A549 treated with DMSO at 1 μM for 4 hours (cell line): ENCODE measurements around the gene WAC. TPM values are rescaled to one million over a fixed set of nuclear protein-coding genes. Genes with fewer than 3 reads are reported as not detected.

Experiments
- total RNA-seq: library from RNA; stranded (reverse); fragments of 200-300 nt; extraction: Qiagen RNA extraction; gene quantifications from 5 replicates; pipeline ENCODE4 v1.2.3, GENCODE V29; 2022; ENCODE audit warnings: low read depth

WAC gene, protein sequence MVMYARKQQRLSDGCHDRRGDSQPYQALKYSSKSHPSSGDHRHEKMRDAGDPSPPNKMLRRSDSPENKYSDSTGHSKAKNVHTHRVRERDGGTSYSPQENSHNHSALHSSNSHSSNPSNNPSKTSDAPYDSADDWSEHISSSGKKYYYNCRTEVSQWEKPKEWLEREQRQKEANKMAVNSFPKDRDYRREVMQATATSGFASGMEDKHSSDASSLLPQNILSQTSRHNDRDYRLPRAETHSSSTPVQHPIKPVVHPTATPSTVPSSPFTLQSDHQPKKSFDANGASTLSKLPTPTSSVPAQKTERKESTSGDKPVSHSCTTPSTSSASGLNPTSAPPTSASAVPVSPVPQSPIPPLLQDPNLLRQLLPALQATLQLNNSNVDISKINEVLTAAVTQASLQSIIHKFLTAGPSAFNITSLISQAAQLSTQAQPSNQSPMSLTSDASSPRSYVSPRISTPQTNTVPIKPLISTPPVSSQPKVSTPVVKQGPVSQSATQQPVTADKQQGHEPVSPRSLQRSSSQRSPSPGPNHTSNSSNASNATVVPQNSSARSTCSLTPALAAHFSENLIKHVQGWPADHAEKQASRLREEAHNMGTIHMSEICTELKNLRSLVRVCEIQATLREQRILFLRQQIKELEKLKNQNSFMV
- 64.7 to 86.5 TPM (median 78.4 TPM) in 5 replicates for total RNA-seq

DNA sequence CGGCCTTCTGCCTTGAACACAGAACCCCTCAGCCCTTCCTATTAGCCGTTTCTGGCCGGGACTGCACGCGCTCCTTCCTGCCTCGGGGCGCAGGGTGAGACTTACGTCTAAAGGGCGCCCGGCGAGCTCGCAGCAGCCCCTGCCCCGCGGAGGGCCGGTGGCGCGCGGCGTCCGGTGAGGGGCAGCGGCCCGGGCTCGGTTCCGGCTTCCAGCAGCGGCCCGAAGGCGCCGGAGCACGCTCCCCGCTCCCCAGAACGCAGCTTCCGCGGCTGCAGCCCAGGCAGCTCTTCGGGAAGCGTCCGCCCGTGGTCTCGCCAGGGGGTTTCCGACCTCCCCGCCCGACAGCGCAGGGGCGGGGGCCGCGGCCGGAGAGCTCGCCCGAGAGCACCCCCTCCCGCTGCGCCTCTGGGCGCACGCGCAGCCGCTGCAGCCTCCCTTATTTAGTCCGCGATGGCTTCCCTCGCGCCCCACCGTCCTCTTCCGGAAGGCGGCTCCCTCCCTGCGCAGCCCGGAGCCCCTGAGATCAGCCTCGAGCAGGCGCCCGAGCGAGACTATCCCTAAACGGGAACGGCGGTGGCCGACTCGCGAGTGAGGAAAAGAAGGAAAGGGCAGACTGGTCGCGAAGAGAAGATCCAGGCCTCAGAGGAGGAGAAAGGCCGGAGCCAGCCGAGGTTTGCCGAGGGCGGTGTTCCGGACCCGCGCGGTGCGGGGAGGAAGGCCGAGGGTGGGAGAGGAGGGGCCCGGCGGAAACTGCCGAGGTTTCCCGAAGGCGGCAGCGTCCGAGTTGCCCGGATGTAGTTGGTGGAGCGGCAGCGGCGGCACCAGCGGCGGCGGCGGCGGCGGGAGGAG, at the start of gene WAC:
Gene WAC, plus strand, starts transcription at position 782 of the 849 bp plus-strand sequence. CDS start 462 bp downstream, outside the sequence.

Other genes starting within 250 kb of the WAC start
- 0.08 to 0.24 TPM (median 0.15 TPM) in 5 replicates for gene MPP7, start 230.1 kb upstream of the WAC start, total RNA-seq
- gene BAMBI, start 144.4 kb downstream of the WAC start, total RNA-seq, result 14.4 to 19.1 TPM (median 18.0 TPM) in 5 replicates